H9 (cell line): ENCODE measurements around the gene SLC24A4. TPM values are rescaled to one million over a fixed set of nuclear protein-coding genes. Genes with fewer than 3 reads are reported as not detected.

ENCODE experiments used
- DNase-seq: peaks from one replicate; pipeline ENCODE4 v3.0.0-alpha.2; 2017
- H2AFZ ChIP-seq: one replicate; pipeline ENCODE4 v1.6.1; 2013; ENCODE audit warnings: mild to moderate bottlenecking, low read length, control low read depth, moderate library complexity
- H2AK5ac ChIP-seq: 2 replicates; pipeline ENCODE4 v1.6.1; 2013; ENCODE audit warnings: low read length, control low read depth, mixed read lengths; ENCODE audit not compliant: insufficient read length
- H2BK120ac ChIP-seq: one replicate; pipeline ENCODE4 v1.6.1; 2013; ENCODE audit warnings: low read depth, mild to moderate bottlenecking, low read length, control low read depth, inconsistent platforms; ENCODE audit not compliant: poor library complexity, severe bottlenecking
- H2BK12ac ChIP-seq: 2 replicates; pipeline ENCODE4 v1.6.1; 2013; ENCODE audit warnings: low read length, control low read depth, mixed read lengths, low read depth; ENCODE audit not compliant: insufficient read length
- H2BK15ac ChIP-seq: 2 replicates; pipeline ENCODE4 v1.6.1; 2013; ENCODE audit warnings: low read depth, low read length, control low read depth
- H2BK20ac ChIP-seq: one replicate; pipeline ENCODE4 v1.6.1; 2013; ENCODE audit warnings: low read depth, mild to moderate bottlenecking, low read length, control low read depth, inconsistent platforms; ENCODE audit not compliant: poor library complexity, severe bottlenecking
- H2BK5ac ChIP-seq: 2 replicates; pipeline ENCODE4 v1.6.1; 2013; ENCODE audit warnings: low read length, control low read depth, mixed read lengths; ENCODE audit not compliant: insufficient read length
- H3K14ac ChIP-seq: 2 replicates; pipeline ENCODE4 v1.6.1; 2013; ENCODE audit warnings: low read length, control low read depth; ENCODE audit not compliant: insufficient read depth
- H3K18ac ChIP-seq: 2 replicates; pipeline ENCODE4 v1.6.1; 2013; ENCODE audit warnings: low read depth, mild to moderate bottlenecking, mixed read lengths, low read length, control low read depth; ENCODE audit not compliant: insufficient read length
- H3K23ac ChIP-seq: 2 replicates; pipeline ENCODE4 v1.6.1; 2013; ENCODE audit warnings: low read length, control low read depth, mixed read lengths, low read depth; ENCODE audit not compliant: insufficient read length
- H3K23me2 ChIP-seq: 2 replicates; pipeline ENCODE4 v1.6.1; 2013; ENCODE audit warnings: low read depth, mild to moderate bottlenecking, mixed read lengths, low read length, control low read depth; ENCODE audit not compliant: insufficient read length, poor library complexity, severe bottlenecking
- H3K27ac ChIP-seq: 2 replicates; pipeline ENCODE4 v1.5.1; 2013; ENCODE audit warnings: low read length, control low read depth, mixed read lengths, low read depth; ENCODE audit not compliant: insufficient read length
- H3K27me3 ChIP-seq: 2 replicates; pipeline ENCODE4 v1.6.1; 2013; ENCODE audit warnings: low read length, control low read depth, inconsistent platforms; ENCODE audit not compliant: insufficient read depth
- H3K4ac ChIP-seq: 2 replicates; pipeline ENCODE4 v1.6.1; 2013; ENCODE audit warnings: low read depth, mild to moderate bottlenecking, control low read depth, inconsistent platforms, low read length, moderate library complexity
- H3K4me1 ChIP-seq: 2 replicates; pipeline ENCODE4 v1.6.1; 2013; ENCODE audit warnings: low read length, control low read depth, inconsistent platforms; ENCODE audit not compliant: insufficient read depth
- H3K4me2 ChIP-seq: 2 replicates; pipeline ENCODE4 v1.6.1; 2013; ENCODE audit warnings: low read length, control low read depth, mixed read lengths; ENCODE audit not compliant: insufficient read length, insufficient read depth
- H3K56ac ChIP-seq: 2 replicates; pipeline ENCODE4 v1.6.1; 2013; ENCODE audit warnings: low read depth, mild to moderate bottlenecking, mixed read lengths, low read length, control low read depth; ENCODE audit not compliant: insufficient read length
- H3K79me1 ChIP-seq: 2 replicates; pipeline ENCODE4 v1.6.1; 2013; ENCODE audit warnings: low read depth, mild to moderate bottlenecking, moderate library complexity, low read length, control low read depth, inconsistent platforms; ENCODE audit not compliant: insufficient read depth, poor library complexity, severe bottlenecking
- H3K79me2 ChIP-seq: 2 replicates; pipeline ENCODE4 v1.6.1; 2013; ENCODE audit warnings: low read length, control low read depth, inconsistent platforms; ENCODE audit not compliant: insufficient read depth
- H3K9ac ChIP-seq: 2 replicates; pipeline ENCODE4 v1.6.1; 2013; ENCODE audit warnings: low read length, control low read depth, mixed read lengths; ENCODE audit not compliant: insufficient read length; ENCODE audit errors: extremely low read depth
- H3K9me3 ChIP-seq: one replicate; pipeline ENCODE4 v1.6.1; 2013; ENCODE audit warnings: low read depth, low read length, inconsistent platforms; ENCODE audit not compliant: control insufficient read depth
- H3T11ph ChIP-seq: one replicate; pipeline ENCODE4 v1.6.1; 2013; ENCODE audit warnings: mild to moderate bottlenecking, low read length, control low read depth, inconsistent platforms
- H4K20me1 ChIP-seq: one replicate; pipeline ENCODE4 v1.6.1; 2013; ENCODE audit not compliant: control insufficient read depth, insufficient read length, insufficient read depth
- H4K5ac ChIP-seq: 2 replicates; pipeline ENCODE4 v1.6.1; 2013; ENCODE audit warnings: low read depth, mild to moderate bottlenecking, mixed read lengths, low read length, control low read depth; ENCODE audit not compliant: insufficient read length
- H4K8ac ChIP-seq: replicated peaks from 2 replicates; pipeline ENCODE4 v1.6.1; 2013; ENCODE audit warnings: low read length, control low read depth, mixed read lengths, low read depth; ENCODE audit not compliant: insufficient read length
- H4K91ac ChIP-seq: 2 replicates; pipeline ENCODE4 v1.6.1; 2013; ENCODE audit warnings: low read depth, mild to moderate bottlenecking, moderate library complexity, mixed read lengths, low read length, control low read depth; ENCODE audit not compliant: insufficient read length
- H3K27ac Mint-ChIP-seq, 3 experiments: 2 replicates in 2 of 3; 3 replicates in 1 of 3; pipeline ENCODE4 v1.8.0; 2020 to 2021; ENCODE audit warnings: mixed read lengths in 3 of 3, mild to moderate bottlenecking in 1 of 3, moderate library complexity in 1 of 3
- H3K27me3 Mint-ChIP-seq: 2 replicates; pipeline ENCODE4 v1.8.0; 2021; ENCODE audit warnings: low read depth, mild to moderate bottlenecking, moderate library complexity, mixed read lengths
- H3K36me3 Mint-ChIP-seq, 3 experiments: 2 replicates in 2 of 3; 3 replicates in 1 of 3; pipeline ENCODE4 v1.8.0; 2020 to 2021; ENCODE audit warnings: low read depth in 3 of 3, mixed read lengths in 3 of 3; ENCODE audit not compliant: insufficient read depth in 1 of 3
- H3K4me1 Mint-ChIP-seq, 2 experiments: 2 replicates each; pipeline ENCODE4 v1.8.0; 2020; ENCODE audit warnings: mixed read lengths in 2 of 2
- H3K4me3 Mint-ChIP-seq, 2 experiments: 2 replicates in 1 of 2; 3 replicates in 1 of 2; pipeline ENCODE4 v1.8.0; 2020 to 2021; ENCODE audit warnings: mild to moderate bottlenecking in 2 of 2, mixed read lengths in 2 of 2, moderate library complexity in 1 of 2
- H3K9me3 Mint-ChIP-seq, 2 experiments: 2 replicates in 1 of 2; 3 replicates in 1 of 2; pipeline ENCODE4 v1.8.0; 2020; ENCODE audit warnings: mild to moderate bottlenecking in 2 of 2, mixed read lengths in 2 of 2, moderate library complexity in 1 of 2
- CTCF ChIP-seq: fragments of 200-600 bp; sonication (generic); conservative IDR thresholded peaks from 3 replicates; pipeline ENCODE4 v1.8.0; 2021; ENCODE audit warnings: antibody characterized with exemption, mild to moderate bottlenecking
- WGBS: extraction: QIAGEN DNeasy Blood & Tissue Kit; methylation state at CpG from one replicate; pipeline ENCODE4 v1.1.7; 2013; ENCODE audit warnings: missing lambda C conversion rate, low lambda C conversion rate, mixed read lengths; ENCODE audit not compliant: insufficient read length; ENCODE audit errors: extremely low coverage; 5-methylcytosine and 5-hydroxymethylcytosine counted together
- total RNA-seq: library from RNA; stranded (reverse); gene quantifications from 2 replicates; pipeline ENCODE4 v1.2.1, GENCODE V29; 2021

The SLC24A4 gene
- total RNA-seq, 1 experiment from 2014 or later = 0.24 TPM

DNA sequence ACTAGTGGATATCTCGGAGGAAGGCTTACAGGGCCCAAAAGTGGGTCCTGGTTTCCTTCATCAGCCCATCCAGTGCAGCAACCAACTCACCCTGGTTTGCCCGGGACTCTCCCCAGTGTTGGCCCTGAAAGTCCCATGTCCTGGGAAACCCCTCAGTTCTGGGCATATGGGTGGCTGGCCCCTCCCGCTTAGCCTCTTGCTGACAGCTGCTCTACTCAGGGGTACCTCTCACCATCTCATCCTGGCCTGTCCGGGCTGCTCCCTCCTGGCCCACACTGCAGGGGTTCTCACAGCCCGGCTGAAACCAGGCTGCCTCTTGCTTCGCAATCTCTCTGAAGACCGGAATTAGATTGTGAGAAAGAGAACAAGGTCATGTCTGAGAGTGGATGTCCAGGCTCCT lies 48.9 kb upstream of the SLC24A4 start:
- H4K20me1 ChIP-seq = no peaks in the 10 kb centered on the region
- no peak overlapping the region for H2BK5ac ChIP-seq
- no peaks in the 10 kb centered on the region for H3K27me3 ChIP-seq
- no peak overlapping the region for H4K91ac ChIP-seq
- DNase-seq = no peak
- H3K9ac ChIP-seq = no peak overlapping the region
- no peak overlapping the region for H4K5ac ChIP-seq
- H2BK12ac ChIP-seq = no peak overlapping the region
- no peak overlapping the region for H3K4ac ChIP-seq
- TF ChIP-seq CTCF = no peak
- no peaks in the 10 kb centered on the region for H3K79me2 ChIP-seq
- no peak overlapping the region for H2BK20ac ChIP-seq
- H3K27ac ChIP-seq = no peak overlapping the region
- Mint-ChIP-seq H3K9me3 (no peaks in the 10 kb centered on the region; a peak in 1 of 5 replicates), H3K27ac (no peak overlapping the region), H3K27me3 (peaks cover 19% of the 10 kb centered on the region), H3K4me1 (no peaks in the 10 kb centered on the region), H3K4me3 (no peak overlapping the region), H3K36me3 (0 out of 7 replicates have a peak, but pooled peaks cover 0 to 2% (median 0%) of the 10 kb centered on the region in 3 experiments)
- H2BK120ac ChIP-seq = no peak overlapping the region
- no peak overlapping the region for H3K23ac ChIP-seq
- H3K4me2 ChIP-seq = no peak overlapping the region
- no peak overlapping the region for H3K18ac ChIP-seq
- no CpG with 5 or more reads among the region's 7 CpGs for WGBS
- H2AFZ ChIP-seq = no peak overlapping the region
- H2AK5ac ChIP-seq = no peak overlapping the region
- H4K8ac ChIP-seq = no peak overlapping the region
- H3T11ph ChIP-seq = no peak overlapping the region
- H3K14ac ChIP-seq = no peak overlapping the region
- H3K79me1 ChIP-seq = no peaks in the 10 kb centered on the region
- no peaks in the 10 kb centered on the region for H3K23me2 ChIP-seq
- no peak overlapping the region for H3K56ac ChIP-seq
- no peaks in the 10 kb centered on the region for H3K9me3 ChIP-seq
- no peak overlapping the region for H2BK15ac ChIP-seq
- H3K4me1 ChIP-seq = no peaks in the 10 kb centered on the region
